ENCODE results near the gene TTLL10. TPM values are rescaled to one million over a fixed set of nuclear protein-coding genes. Genes with fewer than 3 reads are reported as not detected.

TTLL10 gene
- total RNA-seq, 2 donors from 2014 or later: not detected

DNA sequence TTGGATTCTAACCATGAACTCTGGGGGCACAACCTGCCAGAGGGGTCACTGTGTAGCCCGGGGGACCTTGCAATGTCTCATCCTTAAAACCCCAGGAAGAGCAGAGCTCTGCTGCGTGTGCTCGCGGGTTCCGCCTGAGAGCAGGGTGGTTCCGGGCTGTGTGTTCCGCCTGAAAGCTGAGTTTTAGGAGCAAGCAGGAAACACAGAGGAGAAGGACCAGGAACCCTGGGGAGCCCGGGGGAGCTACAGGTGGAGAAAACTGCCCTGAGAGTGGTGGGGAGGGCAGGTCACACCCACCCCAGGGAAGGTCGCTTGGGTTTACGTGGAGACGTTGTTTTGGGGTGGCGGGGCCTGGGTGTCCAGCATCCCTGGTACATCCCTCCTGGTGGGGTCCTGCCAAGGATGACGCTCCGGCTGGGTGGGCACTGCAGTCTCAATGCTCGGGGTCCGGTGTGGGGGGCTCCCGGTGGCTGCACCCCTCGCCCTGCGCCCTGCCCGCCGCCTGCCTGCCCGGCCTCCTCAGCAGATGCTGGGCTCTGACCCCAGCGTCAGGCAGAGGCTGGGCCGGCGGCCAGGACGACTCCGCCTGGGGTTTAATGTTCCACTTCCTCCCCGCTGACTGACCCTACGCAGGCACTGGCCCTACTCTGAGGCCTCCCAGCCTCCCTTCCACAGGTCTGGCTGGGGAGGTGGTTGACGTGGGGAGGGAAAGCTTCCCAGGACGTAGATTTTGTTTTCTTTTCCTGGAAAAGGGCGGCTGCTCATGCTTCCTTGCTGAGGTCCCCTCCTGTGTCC lies 40.5 kb upstream of the TTLL10 start:
- TF ChIP-seq, protein P1, sequence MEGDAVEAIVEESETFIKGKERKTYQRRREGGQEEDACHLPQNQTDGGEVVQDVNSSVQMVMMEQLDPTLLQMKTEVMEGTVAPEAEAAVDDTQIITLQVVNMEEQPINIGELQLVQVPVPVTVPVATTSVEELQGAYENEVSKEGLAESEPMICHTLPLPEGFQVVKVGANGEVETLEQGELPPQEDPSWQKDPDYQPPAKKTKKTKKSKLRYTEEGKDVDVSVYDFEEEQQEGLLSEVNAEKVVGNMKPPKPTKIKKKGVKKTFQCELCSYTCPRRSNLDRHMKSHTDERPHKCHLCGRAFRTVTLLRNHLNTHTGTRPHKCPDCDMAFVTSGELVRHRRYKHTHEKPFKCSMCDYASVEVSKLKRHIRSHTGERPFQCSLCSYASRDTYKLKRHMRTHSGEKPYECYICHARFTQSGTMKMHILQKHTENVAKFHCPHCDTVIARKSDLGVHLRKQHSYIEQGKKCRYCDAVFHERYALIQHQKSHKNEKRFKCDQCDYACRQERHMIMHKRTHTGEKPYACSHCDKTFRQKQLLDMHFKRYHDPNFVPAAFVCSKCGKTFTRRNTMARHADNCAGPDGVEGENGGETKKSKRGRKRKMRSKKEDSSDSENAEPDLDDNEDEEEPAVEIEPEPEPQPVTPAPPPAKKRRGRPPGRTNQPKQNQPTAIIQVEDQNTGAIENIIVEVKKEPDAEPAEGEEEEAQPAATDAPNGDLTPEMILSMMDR (IDR thresholded peaks at IDR 0.05): no peak
- Histone ChIP-seq H3K27ac (no peak overlapping the region), H3K4me3 (no peak overlapping the region), H3K27me3 (replicated peaks; ENCODE audit: insufficient read depth) (no peaks in the 10 kb centered on the region), H3K4me1 (ENCODE audit: control insufficient read depth in 1 of 2, low read depth in 2 of 2) (no peaks in the 10 kb centered on the region), H3K9me3 (no peaks in the 10 kb centered on the region), H3K36me3 (no peaks in the 10 kb centered on the region)
- DNase-seq (ENCODE audit: low spot score): no peak
- ATAC-seq (ENCODE audit: insufficient number of reproducible peaks, low FRiP score, low read depth): no peak

DNA sequence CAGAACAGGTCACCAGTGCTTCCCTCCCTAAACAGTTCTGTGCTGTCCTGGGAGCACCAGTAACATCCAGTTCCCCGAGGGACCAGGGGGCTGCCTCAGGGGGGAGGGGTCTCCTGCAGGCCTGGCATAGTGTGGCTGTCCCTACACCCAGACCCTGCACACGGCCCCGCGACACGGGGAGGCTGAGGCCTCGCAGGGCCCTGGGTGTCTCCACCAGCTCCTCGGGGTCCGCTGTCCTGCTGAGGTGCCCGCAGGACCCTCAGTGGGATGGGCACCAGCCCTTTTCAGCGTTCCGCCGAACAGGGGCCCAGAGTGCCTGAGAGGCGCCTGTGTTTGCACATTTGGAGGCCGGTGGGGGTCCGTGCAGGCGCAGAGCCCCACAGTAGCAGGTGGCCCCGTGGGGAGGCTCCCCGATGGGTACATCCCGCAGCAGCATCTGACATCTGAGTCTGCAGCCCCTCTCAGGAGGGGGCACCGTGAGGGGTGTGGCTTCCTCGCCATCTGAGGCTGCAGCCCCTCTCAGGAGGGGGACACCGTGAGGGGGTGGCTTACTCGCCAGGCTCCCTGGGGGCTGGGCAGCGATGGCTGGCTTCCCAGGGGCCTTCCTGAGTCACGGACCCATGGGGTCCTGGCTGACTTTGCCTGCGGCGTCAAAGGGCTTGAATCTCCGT lies 39.2 kb upstream of the TTLL10 start:
- TF ChIP-seq, protein P1 (IDR thresholded peaks at IDR 0.05): no peak
- Histone ChIP-seq H3K9me3 (no peaks in the 10 kb centered on the region), H3K4me3 (no peak overlapping the region), H3K27me3 (replicated peaks; ENCODE audit: insufficient read depth) (no peaks in the 10 kb centered on the region), H3K4me1 (ENCODE audit: control insufficient read depth in 1 of 2, low read depth in 2 of 2) (no peaks in the 10 kb centered on the region), H3K27ac (no peak overlapping the region), H3K36me3 (no peaks in the 10 kb centered on the region)
- no peak for ATAC-seq (ENCODE audit: insufficient number of reproducible peaks, low FRiP score, low read depth)
- no peak for DNase-seq (ENCODE audit: low spot score)

DNA sequence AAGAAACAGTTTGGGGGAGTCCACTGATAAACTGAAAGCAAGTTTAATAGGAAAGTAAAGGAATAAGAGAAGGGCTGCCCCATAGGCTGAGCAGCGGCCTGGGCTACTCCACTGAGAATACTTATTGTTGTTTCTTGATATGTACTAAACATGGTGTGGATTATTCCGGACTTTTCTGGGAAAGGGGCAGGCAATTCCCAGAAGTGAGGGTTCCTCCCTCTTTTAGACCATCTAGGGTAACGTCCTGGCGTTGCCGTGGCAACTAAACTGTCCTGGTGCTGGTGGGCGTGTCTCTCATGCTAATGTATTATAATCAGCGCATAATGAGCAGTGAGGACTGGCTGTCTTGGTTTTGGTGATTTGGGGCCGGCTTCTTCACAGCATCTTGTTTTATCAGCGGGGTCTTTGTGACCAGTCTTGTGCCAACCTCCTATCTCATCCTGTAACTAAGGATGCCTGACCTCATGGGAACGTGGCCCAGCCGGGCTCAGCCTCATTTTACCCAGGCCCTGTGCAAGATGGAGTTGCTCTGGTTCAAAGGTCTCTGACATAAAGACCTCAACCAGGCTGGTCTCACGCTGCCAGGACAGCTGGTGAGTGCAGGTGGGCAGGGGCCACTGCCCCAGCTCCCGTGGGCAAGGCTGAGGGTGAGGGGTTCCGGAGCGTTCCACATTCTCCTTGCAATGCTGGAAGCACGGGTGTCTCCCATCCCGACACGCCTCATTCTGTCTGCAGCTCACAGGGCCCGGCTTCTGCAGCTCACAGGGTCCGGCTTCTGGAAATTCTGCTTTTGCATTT lies 38.1 kb upstream of the TTLL10 start:
- no peaks in the 10 kb centered on the region for H3K9me3 ChIP-seq
- ATAC-seq (ENCODE audit: insufficient number of reproducible peaks, low FRiP score, low read depth) (no peak), DNase-seq (ENCODE audit: low spot score) (no peak)
- no peak overlapping the region for H3K4me3 ChIP-seq
- no peaks in the 10 kb centered on the region for H3K36me3 ChIP-seq
- no peaks in the 10 kb centered on the region for H3K4me1 ChIP-seq (ENCODE audit: control insufficient read depth in 1 of 2, low read depth in 2 of 2)
- TF ChIP-seq, protein P1 (IDR thresholded peaks at IDR 0.05): no peak
- H3K27me3 ChIP-seq (replicated peaks; ENCODE audit: insufficient read depth): no peaks in the 10 kb centered on the region
- no peak overlapping the region for H3K27ac ChIP-seq

DNA sequence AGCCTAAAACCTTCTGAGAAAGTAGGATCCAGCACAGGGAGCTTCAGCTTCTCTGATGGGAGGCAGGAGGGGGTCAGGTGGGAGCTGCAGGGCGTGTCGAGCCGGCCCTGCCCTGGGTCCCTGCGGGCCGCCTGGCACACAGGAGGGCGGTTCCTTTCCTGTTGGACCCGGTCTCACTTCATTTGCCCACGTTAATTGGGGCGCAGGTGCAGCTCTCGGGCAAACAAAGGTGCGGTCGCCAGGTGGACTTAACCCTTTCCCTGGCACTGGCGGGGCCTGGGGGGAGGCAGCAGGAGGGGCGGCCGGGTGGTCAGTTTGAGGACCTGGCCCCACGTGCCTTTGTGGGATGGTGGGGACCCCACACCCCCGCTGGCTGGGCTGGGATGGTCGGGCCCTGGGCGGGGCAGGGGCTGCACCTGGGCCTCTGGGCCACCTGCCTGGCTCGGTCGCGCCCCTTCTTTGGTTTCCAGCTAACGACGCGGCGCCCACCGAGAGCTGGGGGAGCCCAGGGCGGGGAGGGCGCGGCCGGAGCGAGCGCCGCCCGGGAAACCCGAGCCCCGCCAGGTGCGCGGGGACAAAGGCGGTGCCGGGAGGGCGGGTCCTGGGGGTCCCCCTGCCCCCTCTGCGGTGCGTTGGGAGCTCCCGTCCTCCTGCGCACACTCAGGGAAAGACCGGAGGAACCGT lies 37.0 kb upstream of the TTLL10 start:
- H3K27me3 ChIP-seq (replicated peaks; ENCODE audit: insufficient read depth): no peaks in the 10 kb centered on the region
- DNase-seq (ENCODE audit: low spot score) (no peak), ATAC-seq (ENCODE audit: insufficient number of reproducible peaks, low FRiP score, low read depth) (no peak)
- no peak overlapping the region for H3K27ac ChIP-seq
- TF ChIP-seq, protein P1 (IDR thresholded peaks at IDR 0.05): no peak
- H3K4me3 ChIP-seq: no peak overlapping the region
- H3K9me3 ChIP-seq: no peaks in the 10 kb centered on the region
- no peaks in the 10 kb centered on the region for H3K36me3 ChIP-seq
- H3K4me1 ChIP-seq (ENCODE audit: control insufficient read depth in 1 of 2, low read depth in 2 of 2): no peaks in the 10 kb centered on the region
